Measurements from ENCODE around the gene PRSS56.

Gene PRSS56

DNA sequence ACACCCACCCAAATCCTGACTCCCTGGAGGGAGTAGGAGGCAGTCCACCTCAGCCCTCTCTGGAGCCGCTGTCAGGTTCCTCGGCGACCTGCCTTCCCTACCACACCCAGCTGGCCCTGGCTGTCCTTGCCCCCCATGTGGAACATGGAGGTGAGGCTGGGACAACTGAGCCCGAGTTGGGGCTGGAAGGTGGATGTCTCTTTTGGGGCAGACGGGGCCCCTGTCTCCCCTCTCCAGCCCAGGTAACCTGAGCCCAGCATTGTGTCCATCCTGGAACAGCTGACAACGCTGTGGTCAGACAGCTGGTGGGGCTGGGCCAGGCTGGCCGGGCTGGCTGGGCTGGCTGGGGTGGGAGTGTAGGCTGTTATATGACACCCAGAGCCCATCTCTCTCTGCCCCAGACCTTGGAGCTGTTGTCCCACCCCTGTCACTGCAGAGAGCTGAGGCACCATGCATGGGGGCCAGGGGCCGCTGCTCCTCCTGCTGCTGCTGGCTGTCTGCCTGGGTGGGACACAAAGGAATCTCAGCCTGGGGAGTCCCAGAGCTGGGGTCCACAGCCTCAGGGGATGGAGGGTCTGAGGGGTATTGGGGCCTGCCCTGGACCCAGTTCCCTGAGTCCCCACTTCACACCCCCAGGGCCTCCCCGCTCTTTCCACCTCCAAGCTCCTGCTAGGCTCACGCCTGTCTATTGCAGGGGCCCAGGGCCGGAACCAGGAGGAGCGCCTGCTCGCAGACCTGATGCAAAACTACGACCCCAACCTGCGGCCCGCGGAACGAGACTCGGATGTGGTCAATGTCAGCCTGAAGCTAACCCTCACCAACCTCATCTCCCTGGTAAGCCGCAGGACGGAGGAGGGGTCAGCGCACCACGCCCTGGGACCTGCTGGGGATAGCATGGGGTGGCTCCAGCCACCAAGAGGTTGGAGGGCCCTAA is 19.4 kb downstream of the PRSS56 start, which contains the start of gene CHRNG:
Gene CHRNG (plus strand): TSS at position 395 of the 934 bp plus-strand sequence. CDS start 56 bp downstream, at position 451.
- no peak for DNase-seq
- H3K4me1 Mint-ChIP-seq (ENCODE audit: low read depth in 2 of 2), result peaks cover 8 to 22% of the 10 kb centered on the region in 2 donors
- H3K27me3 Mint-ChIP-seq, result peaks cover 17 to 40% of the 10 kb centered on the region in 2 donors
- no peaks in the 10 kb centered on the region for H3K9me3 Mint-ChIP-seq
- H3K27ac Mint-ChIP-seq, result no peak within 1 kb of the TSS
- ATAC-seq (replicated peaks), result no peak
- no peak within 1 kb of the TSS for H3K4me3 Mint-ChIP-seq
- peaks cover 7% of the 10 kb centered on the region for H3K36me3 Mint-ChIP-seq (ENCODE audit: insufficient read depth)

DNA sequence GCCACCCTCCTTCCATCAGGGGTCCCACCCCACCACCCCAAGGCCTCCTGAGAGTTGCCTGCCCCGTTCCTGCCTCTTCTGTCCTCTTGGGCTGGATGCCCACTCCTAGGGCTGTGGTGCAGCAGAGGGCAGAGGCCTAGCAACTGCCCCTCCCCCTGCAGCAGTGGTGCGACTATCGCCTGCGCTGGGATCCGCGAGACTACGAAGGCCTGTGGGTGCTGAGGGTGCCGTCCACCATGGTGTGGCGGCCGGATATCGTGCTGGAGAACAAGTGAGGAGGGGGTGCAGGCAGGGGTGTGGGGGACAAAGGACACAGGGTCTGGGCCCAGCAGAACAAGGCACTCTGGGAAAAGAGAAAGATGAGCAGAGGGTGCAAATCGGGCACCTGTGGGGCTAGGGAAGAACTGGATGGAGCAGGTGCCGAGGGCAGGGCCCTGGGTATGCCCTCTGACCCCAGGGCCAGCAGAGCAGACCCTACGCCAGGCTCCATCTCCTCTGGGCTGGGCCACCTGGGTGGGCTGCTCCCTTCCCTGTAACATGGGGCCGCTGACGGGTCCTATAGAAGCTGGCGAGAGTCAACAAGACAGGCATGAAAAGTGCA is 20.4 kb downstream of the PRSS56 start:
- Mint-ChIP-seq H3K9me3 (no peaks in the 10 kb centered on the region), H3K27me3 (peaks cover 17 to 31% of the 10 kb centered on the region in 2 donors), H3K36me3 (ENCODE audit: insufficient read depth) (peaks cover 7% of the 10 kb centered on the region), H3K4me1 (ENCODE audit: low read depth in 2 of 2) (peaks cover 11 to 25% of the 10 kb centered on the region in 2 donors), H3K4me3 (no peak overlapping the region), H3K27ac (no peak overlapping the region)
- ATAC-seq (replicated peaks), result no peak
- no peak for DNase-seq

DNA sequence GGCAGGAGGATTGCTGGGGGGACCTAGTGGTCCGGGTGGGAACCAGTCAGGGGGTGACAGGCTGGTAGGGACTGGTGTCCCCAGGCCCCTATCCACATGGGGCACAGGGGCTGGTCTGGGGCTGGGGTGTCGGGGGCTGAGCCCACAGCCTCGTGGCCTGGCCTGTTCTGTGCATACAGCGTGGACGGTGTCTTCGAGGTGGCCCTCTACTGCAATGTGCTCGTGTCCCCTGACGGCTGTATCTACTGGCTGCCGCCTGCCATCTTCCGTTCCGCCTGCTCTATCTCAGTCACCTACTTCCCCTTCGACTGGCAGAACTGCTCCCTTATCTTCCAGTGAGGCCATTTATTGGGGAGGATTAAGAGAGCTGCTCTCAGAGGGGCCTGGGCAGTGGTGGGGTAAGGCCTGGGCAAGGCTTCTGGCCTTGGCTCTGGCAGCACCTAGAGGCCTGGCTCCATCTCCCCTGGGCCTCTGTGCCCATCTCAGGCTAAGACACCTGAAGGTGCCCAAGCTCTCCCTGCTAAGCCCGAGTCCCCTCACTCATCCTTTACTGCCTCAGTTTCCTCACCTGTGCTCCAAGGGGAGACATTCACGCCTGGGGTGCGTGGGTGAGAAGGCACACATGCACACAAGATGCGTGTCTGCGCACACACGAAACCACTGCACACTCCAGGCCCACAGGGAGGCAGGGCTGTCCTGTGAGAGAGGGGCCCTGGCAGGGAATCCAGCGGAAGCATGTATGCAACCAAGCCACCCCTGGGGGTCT is 21.2 kb downstream of the PRSS56 start:
- no peak for DNase-seq
- peaks cover 7% of the 10 kb centered on the region for H3K36me3 Mint-ChIP-seq (ENCODE audit: insufficient read depth)
- H3K4me1 Mint-ChIP-seq (ENCODE audit: low read depth in 2 of 2), result peaks cover 11 to 29% of the 10 kb centered on the region in 2 donors
- peaks cover 15 to 22% of the 10 kb centered on the region in 2 donors for H3K27me3 Mint-ChIP-seq
- no peak for ATAC-seq (replicated peaks)
- H3K27ac Mint-ChIP-seq, result peak overlapping the region in 1 of 2 donors; percentile 60
- no peaks in the 10 kb centered on the region for H3K9me3 Mint-ChIP-seq
- no peak overlapping the region for H3K4me3 Mint-ChIP-seq

DNA sequence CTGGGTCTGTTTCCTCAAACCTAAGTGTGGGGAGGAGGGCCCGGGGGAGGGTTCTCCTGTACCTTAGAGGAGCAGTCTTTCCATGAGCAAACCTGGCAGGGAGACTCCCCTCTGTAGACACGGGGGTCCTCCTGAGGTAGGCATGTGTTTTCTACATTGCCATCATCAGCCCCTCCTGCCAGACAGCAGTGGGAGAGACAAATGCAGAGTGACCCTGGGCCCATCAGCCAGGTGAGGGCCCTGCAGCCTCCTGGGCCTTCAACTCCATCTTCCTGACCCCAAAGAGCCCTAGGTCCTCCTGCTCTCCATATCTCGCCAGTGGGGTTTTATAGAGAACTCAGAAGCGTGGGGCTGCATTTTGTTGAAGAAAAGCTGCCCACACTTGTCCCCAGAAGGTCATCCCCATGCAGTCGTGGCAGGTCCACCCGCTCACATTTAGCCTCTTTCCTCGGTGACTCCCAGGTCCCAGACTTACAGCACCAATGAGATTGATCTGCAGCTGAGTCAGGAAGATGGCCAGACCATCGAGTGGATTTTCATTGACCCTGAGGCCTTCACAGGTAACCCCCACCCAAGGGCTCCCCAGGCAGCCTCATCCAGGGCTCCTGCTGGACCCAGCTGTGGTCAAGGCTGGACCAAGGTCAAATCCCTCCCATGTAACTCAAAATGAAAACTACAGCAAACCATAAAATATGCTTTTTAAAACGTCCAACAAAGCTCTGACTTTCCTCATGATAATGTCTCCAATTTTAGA is 21.9 kb downstream of the PRSS56 start:
- H3K36me3 Mint-ChIP-seq (ENCODE audit: insufficient read depth), result peaks cover 11% of the 10 kb centered on the region
- peak overlapping the region; percentile 60 to 82 for H3K27ac Mint-ChIP-seq
- DNase-seq (no peak), ATAC-seq (replicated peaks) (no peak)
- H3K9me3 Mint-ChIP-seq, result no peaks in the 10 kb centered on the region
- no peak overlapping the region for H3K4me3 Mint-ChIP-seq
- peaks cover 8 to 15% of the 10 kb centered on the region in 2 donors for H3K27me3 Mint-ChIP-seq
- peaks cover 17 to 33% of the 10 kb centered on the region in 2 donors for H3K4me1 Mint-ChIP-seq (ENCODE audit: low read depth in 2 of 2)

DNA sequence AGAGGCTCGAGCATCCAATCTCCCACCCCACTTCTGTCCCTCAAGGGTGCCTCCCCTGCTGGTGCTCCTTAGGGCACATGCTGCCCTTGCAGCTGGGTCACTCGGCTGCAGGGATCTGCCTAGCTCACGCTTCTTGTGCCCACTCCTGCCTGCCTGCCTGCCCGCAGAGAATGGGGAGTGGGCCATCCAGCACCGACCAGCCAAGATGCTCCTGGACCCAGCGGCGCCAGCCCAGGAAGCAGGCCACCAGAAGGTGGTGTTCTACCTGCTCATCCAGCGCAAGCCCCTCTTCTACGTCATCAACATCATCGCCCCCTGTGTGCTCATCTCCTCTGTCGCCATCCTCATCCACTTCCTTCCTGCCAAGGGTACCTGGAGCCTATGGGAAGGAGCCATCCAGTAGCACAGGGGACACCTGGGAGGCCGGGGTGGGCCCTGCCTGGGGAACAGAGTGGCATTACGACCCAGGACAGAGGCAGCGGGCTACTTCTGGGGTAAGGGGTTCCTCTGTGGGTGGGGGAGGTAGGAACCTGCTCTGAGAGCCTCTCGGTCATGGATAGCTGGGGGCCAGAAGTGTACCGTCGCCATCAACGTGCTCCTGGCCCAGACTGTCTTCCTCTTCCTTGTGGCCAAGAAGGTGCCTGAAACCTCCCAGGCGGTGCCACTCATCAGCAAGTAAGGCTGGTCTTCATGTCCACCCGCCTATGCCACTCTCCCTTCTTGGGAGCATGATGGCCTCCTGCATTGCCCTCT is 22.7 kb downstream of the PRSS56 start:
- Mint-ChIP-seq H3K4me1 (ENCODE audit: low read depth in 2 of 2) (peaks cover 22 to 37% of the 10 kb centered on the region in 2 donors), H3K27me3 (peaks cover 7% of the 10 kb centered on the region in 2 donors), H3K27ac (peak overlapping the region; percentile 60 to 82), H3K4me3 (no peak overlapping the region), H3K9me3 (no peaks in the 10 kb centered on the region), H3K36me3 (ENCODE audit: insufficient read depth) (peaks cover 11% of the 10 kb centered on the region)
- DNase-seq (no peak), ATAC-seq (replicated peaks) (no peak)

DNA sequence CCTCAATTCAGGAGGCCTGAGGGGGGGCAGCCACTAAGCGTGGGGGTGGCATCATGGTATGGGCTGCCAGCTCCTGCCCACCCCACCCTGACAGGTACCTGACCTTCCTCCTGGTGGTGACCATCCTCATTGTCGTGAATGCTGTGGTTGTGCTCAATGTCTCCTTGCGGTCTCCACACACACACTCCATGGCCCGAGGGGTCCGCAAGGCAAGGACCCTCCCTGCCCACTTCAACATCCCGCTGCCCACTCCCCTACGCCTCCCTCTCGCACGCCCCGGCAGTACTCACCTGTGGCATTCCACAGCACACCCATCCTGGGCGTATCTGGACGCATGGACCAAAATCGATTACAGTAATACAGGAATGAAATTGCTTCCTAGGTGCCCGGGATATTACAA is 23.3 kb downstream of the PRSS56 start:
- no peaks in the 10 kb centered on the region for H3K9me3 Mint-ChIP-seq
- H3K4me1 Mint-ChIP-seq (ENCODE audit: low read depth in 2 of 2), result peaks cover 23 to 38% of the 10 kb centered on the region in 2 donors
- H3K4me3 Mint-ChIP-seq, result no peak overlapping the region
- ATAC-seq (replicated peaks) (no peak), DNase-seq (no peak)
- peaks cover 1 to 7% of the 10 kb centered on the region in 2 donors for H3K27me3 Mint-ChIP-seq
- H3K36me3 Mint-ChIP-seq (ENCODE audit: insufficient read depth), result peaks cover 11% of the 10 kb centered on the region
- peak overlapping the region; percentile 5 to 82 for H3K27ac Mint-ChIP-seq

DNA sequence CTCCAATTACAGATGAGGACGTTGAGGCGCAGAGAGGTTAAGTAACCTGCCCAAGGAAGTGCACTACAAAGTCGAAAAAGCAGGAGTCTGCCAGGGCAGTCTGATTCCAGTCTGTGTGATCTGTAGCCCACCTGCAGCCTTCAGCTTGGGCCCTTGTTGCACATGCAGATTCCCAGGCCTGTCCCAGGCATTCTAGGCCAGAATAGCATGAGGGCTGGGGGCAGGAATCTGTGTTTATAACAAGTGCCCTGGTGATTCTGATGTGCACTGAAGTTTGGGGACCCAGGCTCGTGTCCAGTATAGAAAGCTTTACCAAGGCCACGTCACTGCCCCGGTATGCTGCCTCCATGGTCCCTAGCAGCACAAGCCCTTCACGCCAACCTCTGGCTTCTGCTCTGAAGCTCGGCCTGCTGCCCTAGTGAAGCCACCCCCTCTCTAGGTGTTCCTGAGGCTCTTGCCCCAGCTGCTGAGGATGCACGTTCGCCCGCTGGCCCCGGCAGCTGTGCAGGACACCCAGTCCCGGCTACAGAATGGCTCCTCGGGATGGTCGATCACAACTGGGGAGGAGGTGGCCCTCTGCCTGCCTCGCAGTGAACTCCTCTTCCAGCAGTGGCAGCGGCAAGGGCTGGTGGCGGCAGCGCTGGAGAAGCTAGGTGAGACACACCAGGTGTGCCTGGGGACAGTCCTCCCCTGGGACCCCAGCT is 23.9 kb downstream of the PRSS56 start:
- ATAC-seq (replicated peaks) (no peak), DNase-seq (no peak)
- H3K36me3 Mint-ChIP-seq (ENCODE audit: insufficient read depth), result peaks cover 11% of the 10 kb centered on the region
- H3K9me3 Mint-ChIP-seq, result no peaks in the 10 kb centered on the region
- H3K4me1 Mint-ChIP-seq (ENCODE audit: low read depth in 2 of 2), result peaks cover 29 to 40% of the 10 kb centered on the region in 2 donors
- no peak overlapping the region for H3K4me3 Mint-ChIP-seq
- H3K27ac Mint-ChIP-seq, result peak overlapping the region in 1 of 2 donors; percentile 66
- peaks cover 0 to 1% of the 10 kb centered on the region in 2 donors for H3K27me3 Mint-ChIP-seq

DNA sequence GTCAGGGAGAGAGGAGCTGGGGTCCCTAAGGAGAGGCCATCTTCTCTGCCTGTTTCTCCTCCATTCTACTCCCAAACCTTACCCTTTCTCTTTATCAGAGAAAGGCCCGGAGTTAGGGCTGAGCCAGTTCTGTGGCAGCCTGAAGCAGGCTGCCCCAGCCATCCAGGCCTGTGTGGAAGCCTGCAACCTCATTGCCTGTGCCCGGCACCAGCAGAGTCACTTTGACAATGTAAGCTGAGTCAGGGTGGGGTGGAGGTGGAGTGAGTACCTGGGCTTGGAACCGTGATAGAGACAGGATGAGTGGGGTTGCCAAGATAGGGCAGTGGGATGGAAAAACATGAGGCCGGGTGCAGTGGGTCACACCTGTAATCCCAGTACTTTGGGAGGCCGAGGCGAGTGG is 24.5 kb downstream of the PRSS56 start:
- H3K27me3 Mint-ChIP-seq, result no peaks in the 10 kb centered on the region
- H3K36me3 Mint-ChIP-seq (ENCODE audit: insufficient read depth), result peaks cover 13% of the 10 kb centered on the region
- DNase-seq (no peak), ATAC-seq (replicated peaks) (no peak)
- H3K27ac Mint-ChIP-seq, result peak overlapping the region in 1 of 2 donors; percentile 66
- peaks cover 35 to 43% of the 10 kb centered on the region in 2 donors for H3K4me1 Mint-ChIP-seq (ENCODE audit: low read depth in 2 of 2)
- no peaks in the 10 kb centered on the region for H3K9me3 Mint-ChIP-seq
- H3K4me3 Mint-ChIP-seq, result no peak overlapping the region

DNA sequence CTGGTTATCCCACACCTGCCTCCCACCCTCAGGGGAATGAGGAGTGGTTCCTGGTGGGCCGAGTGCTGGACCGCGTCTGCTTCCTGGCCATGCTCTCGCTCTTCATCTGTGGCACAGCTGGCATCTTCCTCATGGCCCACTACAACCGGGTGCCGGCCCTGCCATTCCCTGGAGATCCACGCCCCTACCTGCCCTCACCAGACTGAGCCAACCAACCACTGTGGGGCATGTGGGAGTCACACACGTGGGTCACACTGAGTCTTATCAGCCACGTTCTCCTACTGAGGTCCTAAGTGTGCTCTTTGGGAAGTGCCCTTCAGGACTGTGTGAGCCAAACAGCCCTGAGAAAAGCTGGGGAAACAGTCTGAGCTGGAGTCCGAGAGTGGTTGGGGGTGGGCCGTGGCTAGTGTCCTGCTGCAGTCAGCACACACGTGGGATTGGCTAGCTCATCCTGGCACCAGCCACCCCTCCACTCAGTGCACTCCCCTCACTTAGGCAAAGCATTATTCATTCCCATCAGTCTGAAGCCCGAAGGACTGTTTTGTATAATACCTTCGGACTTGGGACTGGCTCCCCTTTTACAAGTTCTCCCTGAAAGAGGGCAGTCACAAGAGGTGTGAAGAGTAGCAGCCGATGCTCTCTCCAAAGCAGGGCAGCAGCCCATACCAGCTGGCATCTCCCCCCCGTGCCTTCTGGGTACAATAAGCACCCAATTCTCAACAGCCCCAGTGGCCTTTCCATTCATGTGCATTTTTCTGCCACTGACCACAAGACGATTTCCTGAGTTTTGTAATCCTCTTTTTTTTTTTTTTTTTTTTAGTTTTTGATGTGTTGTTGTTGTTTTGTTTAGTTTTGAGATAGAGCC is 25.6 kb downstream of the PRSS56 start:
- H3K9me3 Mint-ChIP-seq, result no peaks in the 10 kb centered on the region
- no peak overlapping the region for H3K4me3 Mint-ChIP-seq
- no peaks in the 10 kb centered on the region for H3K27me3 Mint-ChIP-seq
- DNase-seq (no peak), ATAC-seq (replicated peaks) (no peak)
- peaks cover 21% of the 10 kb centered on the region for H3K36me3 Mint-ChIP-seq (ENCODE audit: insufficient read depth)
- peaks cover 41 to 45% of the 10 kb centered on the region in 2 donors for H3K4me1 Mint-ChIP-seq (ENCODE audit: low read depth in 2 of 2)
- H3K27ac Mint-ChIP-seq, result peak overlapping the region in 1 of 2 donors; percentile 12

DNA sequence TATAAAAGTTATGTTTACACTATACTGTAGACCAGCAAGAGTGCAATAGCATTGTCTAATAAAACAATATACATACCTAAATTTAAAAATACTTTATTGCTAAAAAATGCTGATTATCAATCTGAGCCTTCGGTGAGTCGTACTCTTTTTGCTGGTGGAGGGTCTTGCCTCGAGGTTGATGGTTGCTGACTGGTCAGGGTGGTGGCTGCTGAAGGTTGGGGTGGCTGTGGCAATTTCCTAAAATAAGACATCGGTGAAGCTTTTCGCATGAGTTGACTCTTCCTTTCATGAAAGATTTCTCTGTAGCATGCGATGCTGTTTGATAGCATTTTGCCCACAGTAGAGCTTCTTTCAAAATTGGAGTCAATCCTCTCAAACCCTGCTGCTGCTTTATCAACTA is 27.8 kb downstream of the PRSS56 start:
- Mint-ChIP-seq H3K4me1 (ENCODE audit: low read depth in 2 of 2) (peaks cover 45 to 56% of the 10 kb centered on the region in 2 donors), H3K27ac (no peak overlapping the region), H3K9me3 (no peaks in the 10 kb centered on the region), H3K4me3 (no peak overlapping the region), H3K27me3 (no peaks in the 10 kb centered on the region), H3K36me3 (ENCODE audit: insufficient read depth) (peaks cover 35% of the 10 kb centered on the region)
- no peak for ATAC-seq (replicated peaks)
- DNase-seq, result no peak

DNA sequence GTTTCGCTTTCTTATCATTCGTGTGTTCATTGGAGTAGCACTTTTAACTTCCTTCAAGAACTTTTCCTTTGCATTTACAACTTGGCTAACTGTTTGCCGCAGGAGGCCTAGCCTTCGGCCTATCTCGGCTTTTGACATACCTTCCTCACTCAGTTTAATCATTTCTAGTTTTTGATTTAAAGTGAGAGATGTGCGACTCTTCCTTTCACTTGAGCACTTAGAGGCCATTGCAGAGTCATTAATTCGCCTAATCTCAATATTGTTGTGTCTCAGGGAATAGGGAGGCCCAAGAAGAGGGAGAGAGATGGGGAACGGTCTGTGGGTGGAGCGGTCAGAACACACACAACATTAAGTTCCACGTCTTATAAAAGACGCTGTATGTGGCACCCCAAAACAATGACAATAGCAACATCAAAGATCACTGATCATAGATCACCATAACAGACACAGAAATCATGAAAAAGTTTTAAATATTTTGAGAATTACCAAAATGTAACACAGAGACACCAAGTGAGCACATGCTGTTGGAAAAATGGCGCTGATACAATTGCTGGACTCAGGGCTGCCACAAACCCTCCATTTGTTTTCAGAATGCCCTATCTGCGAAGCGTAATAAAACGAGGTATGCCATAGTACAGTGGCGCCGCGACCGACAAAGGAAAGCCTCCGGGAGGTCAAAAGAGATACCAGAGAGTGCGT is 29.6 kb downstream of the PRSS56 start:
- Mint-ChIP-seq H3K27me3 (no peaks in the 10 kb centered on the region), H3K4me3 (peak overlapping the region; percentile 97 to 99), H3K27ac (peak overlapping the region; percentile 99), H3K9me3 (no peaks in the 10 kb centered on the region), H3K36me3 (ENCODE audit: insufficient read depth) (peaks cover 35% of the 10 kb centered on the region), H3K4me1 (ENCODE audit: low read depth in 2 of 2) (peaks cover 53 to 67% of the 10 kb centered on the region in 2 donors)
- ATAC-seq (replicated peaks) (no peak), DNase-seq (no peak)

Data from effector memory CD8-positive, alpha-beta T cell (primary cell).